GM20000 (cell line): Measurements from ENCODE around the gene ATP6V1F.

Experiments
- DNase-seq: peaks from one replicate; pipeline ENCODE4 v3.0.0; 2012; ENCODE audit warnings: low spot score
- CTCF ChIP-seq: IDR thresholded peaks from 2 replicates; pipeline ENCODE4 v1.5.1; 2012; ENCODE audit warnings: mild to moderate bottlenecking, control low read depth; ENCODE audit errors: extremely low read depth, missing control alignments

Gene ATP6V1F

GRCh38 chr7:128841171-128841690 lies 21.4 kb upstream of the ATP6V1F start:
- no peak for DNase-seq
- no peak for TF ChIP-seq CTCF

- DNase-seq: peak; percentile 89
- TF ChIP-seq CTCF: no peak
Observed at GRCh38 chr7:128841921-128842673, 20.6 kb upstream of the ATP6V1F start.

- DNase-seq: no peak
- TF ChIP-seq CTCF: no peak
Observed at GRCh38 chr7:128842674-128843641, 19.7 kb upstream of the ATP6V1F start.

- DNase-seq: no peak
Observed at GRCh38 chr7:128843938-128844621, 18.6 kb upstream of the ATP6V1F start.

GRCh38 chr7:128844777-128845311 lies 17.8 kb upstream of the ATP6V1F start:
- no peak for DNase-seq
- no peak for TF ChIP-seq CTCF

More at GRCh38 chr7:128843938-128844621, 18.6 kb upstream of the ATP6V1F start:
- no peak for TF ChIP-seq CTCF

GRCh38 chr7:128845475-128845874 lies 17.2 kb upstream of the ATP6V1F start:
- TF ChIP-seq CTCF: no peak
- DNase-seq: no peak
